Stomach (tissue), 4 donors: ENCODE measurements around the gene BST2.

Source experiments
- CTCF ChIP-seq, 7 experiments: fragments of 450-650 bp in 4 of 7; fragments of 200-600 bp in 3 of 7; sonication (generic) in 3 of 7; IDR thresholded peaks; one replicate each; pipeline ENCODE4 v1.5.1; 2016 to 2019; ENCODE audit warnings: antibody characterized with exemption in 7 of 7, control low read depth in 2 of 7, mild to moderate bottlenecking in 1 of 7
- POLR2AphosphoS5 ChIP-seq, 3 donors: sonication (generic); formaldehyde crosslinking; IDR thresholded peaks; one replicate each; pipeline ENCODE4 v1.6.1; 2016; ENCODE audit warnings: antibody characterized with exemption in 3 of 3

- TF ChIP-seq CTCF (IDR thresholded peaks at IDR 0.05) = peak in 5 of 7 experiments; percentile 40 to 84 (median 72)
- peak in 1 of 3 donors; percentile 69 for TF ChIP-seq POLR2AphosphoS5 (IDR thresholded peaks at IDR 0.05)
Measured at GRCh38 chr19:17390665-17391370, 14.6 kb downstream of the BST2 start.
